ENCODE measurements around the gene ALDH7A1.

ALDH7A1 gene

GRCh38 chr5:126509339-126509738, 85.7 kb downstream of the ALDH7A1 start:
- no peak for DNase-seq (ENCODE audit: low read depth in 2 of 2)

- no peak for DNase-seq (ENCODE audit: low read depth in 2 of 2)
These were observed 86.1 kb downstream of the ALDH7A1 start for GRCh38 chr5:126508962-126509279.

- no peak for DNase-seq (ENCODE audit: low read depth in 2 of 2)
These were observed 86.6 kb downstream of the ALDH7A1 start for GRCh38 chr5:126508251-126508961.

GRCh38 chr5:126506079-126506478, 88.9 kb downstream of the ALDH7A1 start:
- DNase-seq (ENCODE audit: low read depth in 2 of 2), result no peak

GRCh38 chr5:126503602-126504104, 91.4 kb downstream of the ALDH7A1 start:
- DNase-seq (ENCODE audit: low read depth in 2 of 2), result no peak

GRCh38 chr5:126501448-126501847, 93.6 kb downstream of the ALDH7A1 start:
- DNase-seq (ENCODE audit: low read depth in 2 of 2), result no peak

- no peak for DNase-seq (ENCODE audit: low read depth in 2 of 2)
These were observed 95.1 kb downstream of the ALDH7A1 start for GRCh38 chr5:126499853-126500342.

- DNase-seq (ENCODE audit: low read depth in 2 of 2), result no peak
These were observed 95.7 kb downstream of the ALDH7A1 start for GRCh38 chr5:126499278-126499677.

- no peak for DNase-seq (ENCODE audit: low read depth in 2 of 2)
These were observed 97.5 kb downstream of the ALDH7A1 start for GRCh38 chr5:126497506-126497905.

- no peak for DNase-seq (ENCODE audit: low read depth in 2 of 2)
These were observed 100.6 kb downstream of the ALDH7A1 start for GRCh38 chr5:126494393-126494792.

GRCh38 chr5:126492939-126493338, 102.1 kb downstream of the ALDH7A1 start:
- DNase-seq (ENCODE audit: low read depth in 2 of 2), result no peak

GRCh38 chr5:126490167-126490940, 104.7 kb downstream of the ALDH7A1 start:
- DNase-seq (ENCODE audit: low read depth in 2 of 2), result peak; percentile 67 to 68

- DNase-seq (ENCODE audit: low read depth in 2 of 2), result no peak
These were observed 106.5 kb downstream of the ALDH7A1 start for GRCh38 chr5:126488443-126489065.

GRCh38 chr5:126487596-126487995, 107.4 kb downstream of the ALDH7A1 start:
- DNase-seq (ENCODE audit: low read depth in 2 of 2), result no peak

GRCh38 chr5:126486332-126486731, 108.7 kb downstream of the ALDH7A1 start:
- DNase-seq (ENCODE audit: low read depth in 2 of 2), result no peak

- no peak for DNase-seq (ENCODE audit: low read depth in 2 of 2)
These were observed 110.8 kb downstream of the ALDH7A1 start for GRCh38 chr5:126484253-126484652.

- DNase-seq (ENCODE audit: low read depth in 2 of 2), result no peak
These were observed 111.9 kb downstream of the ALDH7A1 start for GRCh38 chr5:126483156-126483555.

GRCh38 chr5:126482591-126482990, 112.4 kb downstream of the ALDH7A1 start:
- no peak for DNase-seq (ENCODE audit: low read depth in 2 of 2)

- DNase-seq (ENCODE audit: low read depth in 2 of 2), result peak in 1 of 2 experiments; percentile 34
These were observed 113.8 kb downstream of the ALDH7A1 start for GRCh38 chr5:126481243-126481642.
